HG03457 (cell line): ENCODE data around the gene NSUN4.

Experiments
- ATAC-seq: cut with Tn5 transposase; IDR thresholded peaks from one replicate; pipeline ENCODE4 v1.9.1; 2021; ENCODE audit warnings: moderate number of reproducible peaks; ENCODE audit not compliant: unreplicated experiment

Gene NSUN4

GRCh38 chr1:46404482-46405196 lies 64.0 kb downstream of the NSUN4 start:
- ATAC-seq, result no peak

GRCh38 chr1:46405197-46405555 lies 64.6 kb downstream of the NSUN4 start:
- ATAC-seq, result no peak

- no peak for ATAC-seq
Measured at GRCh38 chr1:46405724-46406123, 65.1 kb downstream of the NSUN4 start.

GRCh38 chr1:46406881-46407608 lies 66.4 kb downstream of the NSUN4 start:
- ATAC-seq, result no peak

GRCh38 chr1:46407636-46408035 lies 67.0 kb downstream of the NSUN4 start:
- ATAC-seq, result no peak

GRCh38 chr1:46408356-46409062 lies 67.9 kb downstream of the NSUN4 start:
- no peak for ATAC-seq

GRCh38 chr1:46409063-46409372 lies 68.4 kb downstream of the NSUN4 start:
- no peak for ATAC-seq

GRCh38 chr1:46410156-46411009 lies 69.8 kb downstream of the NSUN4 start:
- ATAC-seq, result no peak

GRCh38 chr1:46411010-46411405 lies 70.4 kb downstream of the NSUN4 start:
- ATAC-seq, result no peak
